GM18873 (cell line): ENCODE measurements around the gene DNAJB11.

Source experiments
- ATAC-seq: cut with Tn5 transposase; IDR thresholded peaks from one replicate; pipeline ENCODE4 v1.9.1; 2021; ENCODE audit warnings: mild to moderate bottlenecking, moderate library complexity, moderate number of reproducible peaks; ENCODE audit not compliant: unreplicated experiment, low FRiP score

The DNAJB11 gene

DNA sequence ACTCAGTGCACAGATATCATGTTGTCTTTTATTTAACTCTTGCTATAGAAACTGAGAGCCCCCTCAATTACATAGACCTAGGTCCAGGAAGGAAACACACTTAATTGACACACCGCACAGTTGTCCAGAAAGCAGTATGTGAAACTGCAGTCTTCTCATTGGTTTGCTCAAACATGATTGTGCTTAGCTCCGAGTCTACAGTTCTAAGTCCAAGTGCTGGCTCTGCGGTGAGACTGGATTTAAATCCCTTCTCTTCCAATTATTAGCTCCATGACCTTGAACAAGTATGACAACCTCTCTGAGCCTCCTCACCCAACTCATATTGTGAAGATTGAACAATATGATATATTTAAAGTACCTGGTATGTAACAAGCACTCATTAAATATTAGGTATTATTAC is 23.3 kb downstream of the DNAJB11 start:
- no peak for ATAC-seq

DNA sequence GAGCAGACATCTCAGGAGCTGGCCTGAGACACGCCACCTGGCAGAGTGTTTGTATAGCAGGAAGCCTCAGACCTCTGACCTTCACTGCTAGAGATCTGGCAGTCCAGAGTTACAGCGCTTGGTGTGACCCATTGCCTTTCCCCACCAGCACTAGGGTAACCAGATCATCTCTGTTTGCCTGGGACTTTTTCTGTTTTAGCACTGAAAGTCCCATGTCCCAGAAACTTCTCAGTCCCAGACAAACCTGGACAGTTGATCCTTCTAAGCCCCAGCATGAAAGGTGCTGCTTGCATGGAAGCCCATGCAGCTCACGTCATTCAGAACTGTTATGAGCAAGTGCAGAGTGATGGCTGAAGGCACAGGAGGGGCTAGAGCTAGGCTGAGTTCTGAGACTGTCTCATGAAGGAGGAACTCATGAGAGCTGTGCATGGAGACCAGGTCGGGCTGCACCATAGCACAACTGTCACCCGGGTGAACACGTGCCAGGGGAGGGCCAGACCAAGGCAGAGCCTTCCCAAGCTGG is 24.1 kb downstream of the DNAJB11 start:
- ATAC-seq = no peak

DNA sequence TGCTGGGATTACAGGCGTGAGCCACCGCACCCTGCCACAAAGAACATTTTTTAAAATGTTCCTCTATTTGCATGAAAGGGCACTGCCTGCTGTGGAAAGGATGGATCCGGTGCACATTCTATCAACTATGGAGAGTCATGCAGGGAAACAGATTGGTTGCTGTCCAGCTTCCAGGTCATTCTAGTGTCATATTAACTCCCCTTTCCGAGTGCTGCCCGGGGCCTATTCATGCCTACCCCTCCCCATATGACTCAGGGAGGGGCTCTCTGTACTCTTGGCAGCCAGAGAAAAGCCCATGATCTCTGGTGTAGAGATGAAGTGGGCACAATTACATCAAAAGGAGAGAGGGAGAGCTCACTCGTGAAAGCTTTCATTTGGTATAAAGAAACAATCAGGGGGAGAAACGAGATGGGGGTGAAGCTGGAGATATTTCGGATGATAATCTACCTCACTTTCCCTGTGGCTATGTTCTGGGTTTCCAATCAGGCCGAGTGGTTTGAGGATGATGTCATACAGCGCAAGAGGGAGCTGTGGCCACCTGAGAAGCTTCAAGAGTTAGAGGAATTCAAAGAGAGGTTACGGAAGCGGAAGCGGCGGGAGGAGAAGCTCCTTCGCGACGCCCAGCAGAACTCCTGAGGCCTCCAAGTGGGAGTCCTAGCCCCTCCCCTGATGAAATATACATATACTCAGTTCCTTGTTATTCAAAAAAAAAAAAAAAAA is 26.2 kb downstream of the DNAJB11 start:
- ATAC-seq = no peak

DNA sequence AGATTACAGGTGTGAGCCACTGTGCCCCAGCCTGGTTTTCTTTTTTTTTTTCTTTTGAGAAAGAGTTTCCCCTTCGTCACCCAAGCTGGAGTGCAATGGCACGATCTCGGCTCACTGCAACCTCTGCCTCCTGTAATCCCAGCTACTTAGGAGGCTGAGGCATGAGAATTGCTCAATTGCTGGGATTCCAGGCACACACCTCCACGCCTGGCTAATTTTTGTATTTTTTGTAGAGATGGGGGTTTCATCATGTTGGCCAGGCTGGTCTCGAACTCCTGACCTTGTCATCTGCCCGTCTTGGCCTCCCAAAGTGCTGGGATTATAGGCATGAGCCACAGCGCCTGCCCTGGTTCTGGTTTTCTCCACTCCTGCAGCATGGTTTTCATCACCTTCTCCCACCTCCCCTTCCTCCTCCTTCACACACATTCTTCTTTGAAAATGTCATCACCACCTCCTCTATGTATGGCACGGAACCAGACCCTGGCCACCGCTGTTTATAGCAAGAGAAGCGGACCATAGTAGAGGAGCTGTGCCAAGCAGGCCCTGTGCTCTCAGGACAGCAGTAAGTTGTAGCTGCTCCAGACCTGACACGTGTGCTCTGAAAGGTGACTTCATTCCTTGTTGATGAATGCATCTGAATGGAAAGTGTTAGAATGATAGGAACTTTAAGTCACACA is 27.7 kb downstream of the DNAJB11 start:
- ATAC-seq = no peak

DNA sequence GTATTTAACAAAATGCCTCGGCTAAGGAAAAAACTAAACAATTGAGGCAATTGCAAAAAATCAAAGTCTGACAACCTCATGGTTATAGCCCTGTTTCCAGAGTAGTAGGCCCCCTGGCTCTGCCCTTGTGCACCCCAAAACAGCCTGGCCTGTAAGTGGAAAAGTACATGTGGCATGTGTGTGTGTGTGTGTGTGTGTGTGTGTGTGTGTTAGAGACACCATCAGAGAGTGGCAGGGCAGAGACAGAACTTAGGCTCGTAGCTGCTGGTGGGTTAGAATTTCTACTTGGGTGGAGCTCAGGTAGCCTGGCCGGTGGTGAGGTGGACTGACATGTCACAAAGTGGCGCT is 28.2 kb downstream of the DNAJB11 start:
- no peak for ATAC-seq

DNA sequence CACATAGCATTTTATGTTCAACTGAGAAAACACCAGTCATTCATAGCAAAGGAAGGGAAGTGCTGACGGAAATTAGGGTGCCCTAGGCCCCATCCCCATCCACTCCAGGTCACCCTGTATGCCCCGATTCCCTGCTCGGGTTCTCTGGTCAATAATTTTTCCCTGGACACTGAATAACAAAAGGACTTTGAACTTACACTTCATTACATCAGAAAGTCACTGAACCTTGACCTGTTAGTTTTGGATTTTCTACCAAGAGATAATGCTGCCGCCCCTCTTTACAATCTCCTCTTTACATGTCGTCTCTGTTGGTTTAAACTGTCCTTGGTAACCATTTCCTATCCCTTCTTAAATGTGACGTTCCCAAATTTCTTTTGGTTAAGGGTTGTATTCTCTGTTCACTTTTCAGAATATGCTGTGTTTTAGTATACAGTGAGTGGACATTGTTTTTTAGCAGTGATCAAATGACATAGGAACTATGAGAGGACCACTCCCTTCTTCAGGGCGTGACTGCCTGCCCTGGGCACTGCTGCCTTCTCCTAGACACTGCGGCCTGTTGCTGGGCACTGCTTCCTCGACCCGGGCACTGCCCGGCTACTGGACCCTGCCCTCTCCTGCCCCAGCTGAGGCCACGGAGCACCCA is 28.7 kb downstream of the DNAJB11 start:
- no peak for ATAC-seq

DNA sequence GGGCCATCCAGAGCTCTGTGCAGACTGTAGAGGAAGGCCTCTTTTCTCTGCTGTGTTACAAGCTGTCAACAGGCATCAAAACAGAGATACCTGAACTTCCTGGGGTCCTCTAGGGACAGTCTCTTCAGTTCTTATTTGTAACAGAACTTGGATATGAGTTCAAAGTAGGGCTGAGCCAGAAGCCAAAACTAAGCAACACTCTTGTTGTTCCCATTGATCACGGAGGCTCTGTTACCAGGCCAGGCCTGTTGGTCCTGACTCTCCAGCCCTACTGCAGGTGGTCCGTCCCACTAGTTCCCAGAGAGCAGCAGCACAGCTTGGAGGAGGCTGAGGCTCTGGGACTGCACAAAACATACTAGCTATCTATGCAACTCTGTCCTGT is 29.3 kb downstream of the DNAJB11 start:
- ATAC-seq = no peak

DNA sequence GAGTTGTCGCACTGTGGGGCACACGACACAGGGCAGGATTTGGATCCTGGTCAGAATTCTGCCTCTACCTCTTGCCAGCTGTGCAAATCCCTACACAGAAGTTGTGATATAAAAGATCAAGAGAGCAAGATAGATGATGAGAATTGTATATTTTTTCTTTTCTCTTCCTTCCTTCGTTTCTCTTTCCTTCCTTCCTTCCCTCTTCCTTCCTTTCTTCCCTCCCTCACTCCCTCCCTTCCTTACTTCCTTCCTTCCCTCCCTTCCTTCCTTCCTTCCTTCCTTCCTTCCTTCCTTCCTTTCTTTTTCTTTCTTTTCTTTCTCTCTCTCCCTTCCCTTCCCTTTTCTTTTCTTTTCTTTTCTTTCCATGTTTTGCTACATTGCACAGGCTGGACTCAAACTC is 30.4 kb downstream of the DNAJB11 start:
- no peak for ATAC-seq

DNA sequence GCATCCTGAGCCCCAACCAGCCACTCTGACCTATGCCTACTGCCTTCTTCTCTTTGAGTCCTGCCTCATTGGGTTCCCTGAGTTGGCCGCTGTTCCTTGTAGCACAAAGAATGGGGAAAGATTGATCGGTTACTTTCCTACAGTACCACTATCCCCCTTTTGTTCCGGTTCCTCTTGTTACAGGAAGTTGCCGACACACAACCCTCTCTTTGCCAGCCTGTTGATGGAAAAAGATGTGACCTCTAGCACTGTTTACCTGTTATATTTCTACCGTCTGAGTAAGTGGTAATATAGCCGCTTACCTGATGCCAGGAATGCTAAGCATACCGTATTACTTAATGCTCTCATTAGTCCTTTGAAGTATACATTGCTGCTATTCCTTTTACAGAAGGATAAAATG is 32.6 kb downstream of the DNAJB11 start:
- ATAC-seq = no peak

DNA sequence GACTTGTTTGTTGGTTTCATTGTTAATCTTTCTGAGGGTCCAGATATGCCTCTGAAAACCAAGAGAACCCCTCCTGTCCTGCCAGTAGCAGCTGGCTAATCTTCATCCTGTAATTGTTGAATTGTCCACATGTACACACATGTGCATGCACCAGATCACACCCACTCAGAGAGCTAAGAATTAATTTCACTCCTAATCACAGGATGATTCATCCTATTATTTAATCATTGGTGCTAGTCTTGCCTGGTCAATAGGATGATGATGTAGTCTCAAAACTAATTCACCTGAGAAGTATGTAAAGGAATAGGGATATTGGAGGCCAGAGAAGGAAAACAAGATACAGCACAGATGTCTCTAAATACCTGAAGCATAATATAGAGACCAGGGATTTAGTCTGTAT is 34.6 kb downstream of the DNAJB11 start:
- no peak for ATAC-seq

DNA sequence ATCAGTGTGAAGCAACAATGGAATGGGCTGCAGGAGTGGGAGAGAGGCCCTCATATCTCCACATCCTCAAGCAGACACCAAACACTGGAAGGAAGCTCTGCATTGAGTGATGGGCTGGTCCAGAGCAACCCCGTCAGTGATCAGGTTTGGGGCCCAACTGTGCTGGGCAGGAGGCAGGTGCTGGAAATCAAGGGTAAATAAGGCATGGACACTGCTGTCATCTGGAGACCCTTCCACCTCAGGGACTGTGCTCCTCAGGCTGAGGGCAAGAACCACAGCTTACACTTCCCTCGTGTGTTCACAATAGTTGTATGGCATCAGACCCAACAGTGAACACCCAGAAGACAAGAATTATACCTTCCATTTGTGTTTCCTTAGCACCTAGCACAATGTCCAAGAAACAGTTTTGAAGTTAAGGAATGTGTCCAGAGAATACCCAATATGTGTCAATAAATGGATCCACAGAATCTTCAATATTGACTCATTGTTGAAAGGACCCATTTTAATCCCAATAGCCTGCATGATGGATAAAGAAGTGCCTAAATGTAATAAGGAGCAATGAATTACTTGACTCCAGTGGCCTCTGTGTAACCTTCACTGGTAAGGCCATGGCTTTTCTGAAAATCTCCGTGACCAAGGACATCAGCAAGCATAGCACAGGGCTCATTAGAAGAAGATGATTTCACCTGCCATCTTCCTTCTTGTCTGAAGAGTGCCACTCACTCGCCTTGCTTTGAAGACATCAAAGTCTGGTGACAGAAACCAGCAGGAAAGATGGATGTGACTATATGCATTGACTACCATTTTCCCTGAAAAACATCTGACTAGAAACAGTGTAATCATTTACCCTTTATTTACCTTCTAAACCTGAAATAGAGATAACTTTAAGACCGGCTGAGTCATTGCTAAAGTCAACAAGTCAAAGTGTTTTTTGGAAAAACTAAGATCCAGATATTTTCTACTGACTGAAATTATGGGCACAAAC is 35.3 kb downstream of the DNAJB11 start:
- ATAC-seq = no peak

DNA sequence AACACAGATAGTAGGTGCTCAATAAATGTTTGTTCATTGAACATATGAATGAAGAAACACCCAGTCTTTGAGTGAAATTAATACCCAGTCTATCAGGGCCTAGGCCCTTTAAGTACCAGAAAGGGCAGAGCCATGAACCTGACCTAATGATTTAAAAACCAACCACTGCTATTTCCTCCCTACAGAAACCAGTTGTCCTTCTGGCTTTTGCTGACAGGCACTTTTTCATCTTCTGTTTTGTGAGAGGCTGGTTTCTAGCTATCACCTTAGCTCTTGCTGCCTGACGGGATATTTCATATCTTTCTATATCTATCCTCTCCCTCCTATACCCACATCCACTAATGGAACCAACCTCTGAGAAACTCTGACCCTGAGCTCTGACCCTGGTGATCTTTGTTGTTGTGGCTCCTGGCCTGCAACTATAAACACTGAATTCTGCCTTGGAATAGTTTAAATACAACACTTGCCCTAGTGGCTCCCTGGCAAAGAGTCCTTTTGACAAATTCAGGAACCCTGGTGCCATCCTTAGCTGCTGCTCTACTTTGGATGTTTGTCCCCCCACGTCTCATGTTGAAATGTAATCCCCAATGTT is 38.2 kb downstream of the DNAJB11 start:
- ATAC-seq = no peak

DNA sequence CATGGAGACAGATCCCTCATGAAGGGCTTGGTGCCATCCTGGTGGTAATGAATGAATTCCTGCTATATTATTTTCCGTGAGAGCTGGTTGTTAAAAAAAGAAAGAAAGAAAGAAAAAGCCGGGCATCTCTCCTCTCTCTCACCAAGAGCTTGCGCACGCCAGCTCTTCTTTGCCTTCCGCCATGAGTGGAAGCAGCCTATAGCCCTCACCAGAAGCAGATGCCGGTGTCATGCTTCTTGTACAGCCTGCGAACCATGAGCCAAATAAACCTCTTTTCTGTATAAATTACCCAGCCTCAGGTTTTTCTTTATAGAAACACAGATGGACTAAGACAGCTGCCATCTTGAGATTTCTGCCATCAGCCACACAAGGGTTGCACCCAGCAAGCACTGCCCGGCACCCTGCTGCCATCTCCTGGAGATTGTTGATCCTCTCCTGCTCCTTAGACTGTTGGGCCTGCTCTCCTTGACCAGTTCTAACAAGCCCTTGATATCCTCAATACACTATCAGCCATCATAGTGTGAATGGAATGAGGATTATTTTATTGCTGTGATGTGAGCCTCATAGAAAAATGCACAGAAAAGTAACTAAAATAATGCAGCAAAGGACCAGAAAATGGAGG is 38.8 kb downstream of the DNAJB11 start:
- no peak for ATAC-seq

DNA sequence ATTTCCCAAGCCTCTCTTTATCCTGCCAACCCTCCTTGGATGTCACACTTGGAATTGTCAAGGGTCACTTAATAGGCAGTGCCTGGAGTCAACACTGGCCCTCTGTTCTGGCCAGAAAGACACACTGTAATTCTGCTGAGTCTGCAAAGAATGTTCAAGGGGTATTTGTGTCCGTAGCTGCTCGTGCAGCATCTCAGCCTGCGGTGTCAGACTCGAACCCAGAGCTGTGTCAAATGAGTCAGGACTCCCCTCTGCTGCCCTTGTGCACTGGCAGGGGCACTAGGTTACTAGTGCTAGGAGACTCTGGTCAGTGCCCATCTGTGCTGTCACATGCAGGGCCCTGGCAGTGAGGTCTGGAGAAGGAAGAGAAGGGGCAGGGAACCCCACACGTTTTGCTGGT is 41.5 kb downstream of the DNAJB11 start:
- ATAC-seq = no peak

DNA sequence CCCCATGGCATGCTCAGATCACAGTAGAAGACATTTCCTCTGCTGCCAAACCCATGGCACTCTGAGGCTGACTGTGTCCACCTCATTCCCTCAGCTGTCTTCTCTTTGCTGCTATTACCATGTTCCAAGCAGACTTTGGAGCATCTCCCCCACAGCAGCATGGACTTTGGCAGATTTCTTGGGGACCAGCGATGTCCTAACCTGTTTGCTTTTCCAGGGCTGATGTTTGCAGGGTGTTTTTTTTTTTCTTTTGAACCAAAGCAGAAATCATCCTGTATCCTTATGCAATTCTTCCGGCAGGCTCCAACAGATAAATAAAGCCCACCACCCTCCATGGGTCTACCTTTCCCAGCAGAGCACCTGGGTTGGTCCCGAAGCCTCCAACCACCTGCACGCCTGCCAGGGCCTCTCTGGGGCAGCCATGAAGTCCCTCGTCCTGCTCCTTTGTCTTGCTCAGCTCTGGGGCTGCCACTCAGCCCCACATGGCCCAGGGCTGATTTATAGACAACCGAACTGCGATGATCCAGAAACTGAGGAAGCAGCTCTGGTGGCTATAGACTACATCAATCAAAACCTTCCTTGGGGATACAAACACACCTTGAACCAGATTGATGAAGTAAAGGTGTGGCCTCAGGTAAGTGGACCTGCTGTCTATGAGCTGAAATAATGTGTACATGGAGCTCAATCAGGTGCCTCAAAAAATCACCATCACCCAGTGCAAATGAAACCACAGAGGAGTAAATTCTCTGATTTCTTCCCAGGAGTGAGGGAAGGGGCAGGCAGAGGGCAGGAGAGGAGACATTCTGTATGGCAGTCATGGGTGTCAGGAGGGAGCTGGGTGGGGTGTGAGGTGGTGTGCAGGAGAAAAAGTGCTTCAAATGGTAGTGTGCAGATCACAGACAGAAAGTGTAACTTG is 42.5 kb downstream of the DNAJB11 start, which contains the start of gene AHSG:
Gene AHSG (plus strand): TSS at position 340 of the 916 bp plus-strand sequence. CDS start 82 bp downstream, at position 422.
- ATAC-seq = no peak

DNA sequence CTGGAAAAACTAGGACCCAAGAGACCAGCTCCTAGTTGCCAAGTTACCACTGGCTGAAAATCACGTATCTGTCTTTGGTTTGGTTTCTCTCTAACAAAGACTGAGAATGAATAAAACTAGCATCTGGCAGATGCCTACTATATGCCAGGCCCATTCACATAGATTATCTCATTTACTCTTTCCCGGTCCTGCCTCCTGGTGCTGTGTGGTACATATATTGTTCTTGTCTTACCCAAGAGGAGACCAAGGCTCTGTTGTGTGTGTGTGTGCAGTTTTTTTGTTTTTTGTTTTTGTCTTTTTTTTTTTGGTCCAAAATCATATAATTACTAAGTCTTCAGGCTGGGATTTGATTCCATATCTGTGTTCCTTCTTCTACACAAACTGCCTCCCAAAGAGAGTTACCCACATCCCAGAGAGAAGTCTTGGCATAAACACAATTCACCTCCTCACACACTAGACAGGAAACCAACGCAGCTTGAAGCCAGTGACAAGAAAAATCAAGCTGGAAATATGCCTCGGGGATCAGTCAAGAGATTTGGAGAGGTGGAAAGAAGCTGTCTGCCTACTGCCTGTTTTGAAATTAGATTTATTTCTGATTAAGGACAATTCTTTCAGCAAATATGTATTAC is 43.2 kb downstream of the DNAJB11 start:
- ATAC-seq = no peak

DNA sequence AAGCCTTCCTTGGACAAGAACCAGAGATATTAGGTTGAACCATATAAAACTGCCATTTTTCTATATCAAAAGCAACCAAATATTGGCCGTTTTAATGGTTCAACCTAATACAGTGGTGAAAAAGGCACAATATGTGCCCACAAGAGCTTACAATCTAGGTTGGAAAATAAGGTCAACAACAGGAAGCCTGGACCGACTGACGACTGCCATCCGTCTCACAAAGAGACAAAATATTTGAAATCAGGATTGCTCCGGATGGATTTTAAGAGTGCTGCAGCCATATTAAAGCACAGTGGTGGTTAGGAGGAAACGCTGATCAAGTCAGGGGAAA is 43.7 kb downstream of the DNAJB11 start:
- no peak for ATAC-seq
